GM20000 (cell line): ENCODE data around the gene PTPRN2.

Experiments
- DNase-seq: peaks from one replicate; pipeline ENCODE4 v3.0.0; 2012; ENCODE audit warnings: low spot score
- TF ChIP-seq, protein P1 (sequence below): IDR thresholded peaks from 2 replicates; pipeline ENCODE4 v1.5.1; 2012; ENCODE audit warnings: mild to moderate bottlenecking, control low read depth; ENCODE audit errors: extremely low read depth, missing control alignments

PTPRN2 gene

DNA sequence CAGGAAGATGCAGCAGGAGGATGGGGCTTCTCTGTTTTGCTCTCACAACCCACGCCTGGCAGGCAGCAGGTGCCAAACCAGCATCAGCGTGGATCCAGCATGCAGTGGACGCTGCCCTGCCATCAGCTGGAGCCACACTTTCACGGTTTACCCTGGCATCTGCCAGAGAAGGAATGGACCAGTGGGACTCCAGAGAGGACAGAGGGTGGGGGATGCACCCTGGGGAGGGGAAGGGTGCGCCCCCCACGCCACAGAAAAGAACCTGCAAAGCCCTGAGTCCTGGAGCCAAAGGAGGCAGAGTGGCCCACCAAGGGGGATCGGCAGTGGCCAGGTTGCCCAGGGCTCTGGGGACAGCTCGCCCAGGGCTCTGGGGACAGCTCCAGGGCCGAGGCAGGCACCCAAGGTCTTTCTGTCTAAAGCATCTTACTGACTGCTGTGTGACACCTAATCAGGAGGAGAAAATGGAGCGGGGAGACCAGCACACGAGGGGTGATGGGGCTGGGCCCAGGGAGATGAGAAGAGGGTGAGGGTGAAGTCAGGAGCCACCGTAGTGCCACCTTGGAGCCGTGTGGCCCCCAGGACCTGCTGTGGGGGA lies 1025.7 kb downstream of the PTPRN2 start:
- TF ChIP-seq, protein P1, sequence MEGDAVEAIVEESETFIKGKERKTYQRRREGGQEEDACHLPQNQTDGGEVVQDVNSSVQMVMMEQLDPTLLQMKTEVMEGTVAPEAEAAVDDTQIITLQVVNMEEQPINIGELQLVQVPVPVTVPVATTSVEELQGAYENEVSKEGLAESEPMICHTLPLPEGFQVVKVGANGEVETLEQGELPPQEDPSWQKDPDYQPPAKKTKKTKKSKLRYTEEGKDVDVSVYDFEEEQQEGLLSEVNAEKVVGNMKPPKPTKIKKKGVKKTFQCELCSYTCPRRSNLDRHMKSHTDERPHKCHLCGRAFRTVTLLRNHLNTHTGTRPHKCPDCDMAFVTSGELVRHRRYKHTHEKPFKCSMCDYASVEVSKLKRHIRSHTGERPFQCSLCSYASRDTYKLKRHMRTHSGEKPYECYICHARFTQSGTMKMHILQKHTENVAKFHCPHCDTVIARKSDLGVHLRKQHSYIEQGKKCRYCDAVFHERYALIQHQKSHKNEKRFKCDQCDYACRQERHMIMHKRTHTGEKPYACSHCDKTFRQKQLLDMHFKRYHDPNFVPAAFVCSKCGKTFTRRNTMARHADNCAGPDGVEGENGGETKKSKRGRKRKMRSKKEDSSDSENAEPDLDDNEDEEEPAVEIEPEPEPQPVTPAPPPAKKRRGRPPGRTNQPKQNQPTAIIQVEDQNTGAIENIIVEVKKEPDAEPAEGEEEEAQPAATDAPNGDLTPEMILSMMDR = no peak

DNA sequence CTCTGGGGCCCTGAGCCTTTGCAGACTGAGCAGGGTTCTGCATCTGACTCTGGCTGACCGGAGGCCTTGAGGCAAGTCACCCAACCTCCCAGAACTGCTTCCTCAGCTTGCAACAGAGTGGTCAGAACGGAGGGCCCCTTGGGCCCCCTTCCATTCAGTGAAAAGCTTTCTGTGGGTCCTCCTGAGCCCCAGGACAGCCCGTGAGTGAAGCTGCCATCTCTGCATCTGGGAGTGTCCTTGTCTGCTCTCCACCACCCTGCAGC lies 1026.2 kb downstream of the PTPRN2 start:
- DNase-seq = no peak
- TF ChIP-seq, protein P1 = no peak

More for the DNA sequence above, 1025.7 kb downstream of the PTPRN2 start:
- no peak for DNase-seq

DNA sequence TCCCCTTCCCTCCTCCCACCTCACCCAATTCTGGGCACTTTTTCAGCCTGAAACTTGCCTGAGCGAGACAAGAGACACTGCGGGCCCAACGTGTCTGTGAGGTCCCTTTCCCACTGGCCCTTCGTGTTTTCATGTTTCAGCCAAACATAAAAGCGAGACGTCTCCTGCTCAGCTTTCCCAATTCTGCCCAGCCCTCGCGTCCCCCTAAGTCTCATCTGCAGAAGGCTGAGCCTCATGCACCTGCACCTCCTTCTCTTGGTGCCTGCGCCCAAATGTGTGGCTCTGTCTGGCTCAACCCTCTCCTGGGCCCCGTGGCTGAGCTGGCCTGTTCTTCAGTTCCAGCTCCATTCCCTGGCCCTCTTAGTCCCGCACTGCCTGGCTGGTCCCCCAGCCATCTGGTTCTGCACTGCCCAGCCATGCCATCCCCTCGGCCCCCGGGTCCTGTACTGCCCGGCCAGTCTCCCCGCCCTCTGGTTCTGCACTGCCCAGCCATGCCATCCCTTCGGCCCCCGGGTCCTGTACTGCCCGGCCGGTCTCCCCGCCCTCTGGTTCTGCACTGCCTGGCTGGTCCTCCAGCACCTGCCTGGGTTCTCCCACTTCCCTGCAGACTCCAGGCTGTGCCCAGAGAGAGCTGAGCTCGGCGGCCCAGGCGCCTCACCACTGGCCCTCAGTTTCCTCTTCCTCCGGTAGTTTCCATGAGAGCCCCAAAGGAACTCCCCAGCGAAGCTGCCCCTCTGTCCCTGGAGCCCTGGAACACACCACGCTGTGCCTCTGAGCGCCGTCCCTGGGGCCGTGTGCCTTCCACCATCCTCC lies 1026.7 kb downstream of the PTPRN2 start:
- TF ChIP-seq, protein P1 = no peak
- no peak for DNase-seq

DNA sequence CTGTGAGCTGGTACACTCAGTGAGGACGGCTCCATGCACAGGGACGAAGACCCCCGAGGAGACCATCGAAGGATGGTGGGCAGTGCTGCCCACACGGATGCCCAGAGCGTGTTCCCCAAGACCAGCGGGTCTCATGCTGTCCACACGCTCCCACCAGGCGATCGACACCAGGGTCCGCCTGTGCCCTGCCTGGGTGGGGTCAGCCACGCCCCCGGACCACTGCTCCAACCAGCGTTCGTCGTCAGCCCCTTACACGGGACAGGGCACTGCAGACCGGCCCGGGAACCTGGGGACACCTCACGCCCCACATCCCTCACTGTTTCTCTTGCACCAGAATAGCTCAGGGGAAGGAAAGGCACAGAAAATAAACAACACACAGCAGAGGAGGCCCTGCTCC lies 1027.4 kb downstream of the PTPRN2 start:
- DNase-seq = no peak
- TF ChIP-seq, protein P1 = no peak

DNA sequence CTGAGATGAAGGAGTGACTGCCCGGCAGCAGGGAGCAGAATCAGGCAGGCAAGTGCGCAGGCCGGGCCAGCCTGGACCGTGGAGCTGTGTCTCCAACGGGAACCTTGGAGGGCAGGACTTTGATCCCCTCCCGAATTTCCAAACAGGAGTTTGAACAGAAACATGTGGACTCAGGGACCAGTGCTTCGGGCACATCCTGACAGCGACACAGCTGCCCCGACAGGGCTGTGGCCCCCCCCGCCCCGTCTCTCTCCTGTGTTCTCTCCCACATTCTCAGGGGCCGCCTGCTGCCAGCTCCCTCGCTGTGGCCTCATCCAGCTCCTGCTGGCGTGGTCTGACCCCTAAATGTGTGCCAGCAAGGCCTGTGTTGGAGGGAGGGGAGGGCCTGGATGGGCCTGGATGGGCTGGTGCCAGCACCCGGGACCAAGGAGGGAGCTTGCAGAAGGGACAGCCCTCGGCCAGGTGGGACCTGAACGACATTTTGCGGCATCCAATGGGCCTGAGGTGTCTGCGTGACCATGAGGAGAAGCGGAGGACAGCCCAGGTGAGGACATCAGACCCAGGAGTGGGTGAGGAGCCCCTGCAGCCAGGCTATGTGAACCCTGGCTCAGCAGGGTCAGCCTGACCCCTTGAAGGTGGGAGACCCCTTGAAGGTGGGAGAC lies 1027.9 kb downstream of the PTPRN2 start:
- DNase-seq = no peak
- TF ChIP-seq, protein P1 = no peak

GRCh38 chr7:157558875-157559595 lies 1028.6 kb downstream of the PTPRN2 start:
- no peak for DNase-seq
- TF ChIP-seq, protein P1 = no peak

- DNase-seq = no peak
- TF ChIP-seq, protein P1 = no peak
Measured at GRCh38 chr7:157558516-157558874, 1029.1 kb downstream of the PTPRN2 start.
